ENCODE measurements around the gene ZNF606. TPM values are rescaled to one million over a fixed set of nuclear protein-coding genes. Genes with fewer than 3 reads are reported as not detected.

Gene ZNF606
- total RNA-seq, 2 experiments from 2014 or later, result 7.5 to 10.0 TPM

- ATAC-seq, result no peak
- Mint-ChIP-seq H3K27me3 (peaks cover 2% of the 10 kb centered on the region), H3K9me3 (peaks cover 26% of the 10 kb centered on the region), H3K27ac (peak overlapping the region; percentile 69), H3K4me1 (ENCODE audit: low read depth) (peaks cover 1% of the 10 kb centered on the region), H3K4me3 (no peak overlapping the region), H3K36me3 (ENCODE audit: low read depth) (no peaks in the 10 kb centered on the region)
- no peak for DNase-seq
- POLR2A ChIA-PET, result interaction anchor here (1.0 kb wide), 1 partner anchor 161 kb away, joined by 3 read pairs; no protein-coding TSS in a partner anchor
- no peak for TF ChIP-seq CTCF (IDR thresholded peaks at IDR 0.05)
- intact Hi-C loops (cut with micrococcal nuclease), result loop anchor here (5.0 kb wide), 1 partner anchor 135 kb away; no protein-coding TSS in a partner anchor
- CTCF ChIA-PET, result interaction anchor here (0.7 to 1.6 kb wide), 10 partner anchors 13 to 160 kb away, joined by 3 to 5 read pairs (median 3); partner anchors contain the start of gene ZNF135
Observed at GRCh38 chr19:58022283-58022660, 19.7 kb upstream of the ZNF606 start.

GRCh38 chr19:58021541-58022282 is 19.1 kb upstream of the ZNF606 start:
- H3K4me1 Mint-ChIP-seq (ENCODE audit: low read depth), result peaks cover 1% of the 10 kb centered on the region
- no peak overlapping the region for H3K27ac Mint-ChIP-seq
- DNase-seq (peak; percentile 81), ATAC-seq (peak; percentile 100)
- peak; percentile 67 for TF ChIP-seq CTCF (IDR thresholded peaks at IDR 0.05)
- peaks cover 26% of the 10 kb centered on the region for H3K9me3 Mint-ChIP-seq
- CTCF ChIA-PET, result interaction anchor here (0.7 to 1.6 kb wide), 10 partner anchors 13 to 160 kb away, joined by 3 to 5 read pairs (median 3); partner anchors contain the start of gene ZNF135
- no peaks in the 10 kb centered on the region for H3K36me3 Mint-ChIP-seq (ENCODE audit: low read depth)
- intact Hi-C loops (cut with micrococcal nuclease), result loop anchor here (5.0 kb wide), 1 partner anchor 136 kb away; no protein-coding TSS in a partner anchor
- peaks cover 4% of the 10 kb centered on the region for H3K27me3 Mint-ChIP-seq
- POLR2A ChIA-PET, result interaction anchor here (1.0 kb wide), 1 partner anchor 162 kb away, joined by 3 read pairs; no protein-coding TSS in a partner anchor
- no peak overlapping the region for H3K4me3 Mint-ChIP-seq

GRCh38 chr19:58020129-58020528 is 17.5 kb upstream of the ZNF606 start:
- CTCF ChIA-PET, result no interaction called here
- Mint-ChIP-seq H3K4me1 (ENCODE audit: low read depth) (peaks cover 1% of the 10 kb centered on the region), H3K9me3 (peaks cover 20% of the 10 kb centered on the region)

GRCh38 chr19:58014141-58014540 is 11.5 kb upstream of the ZNF606 start:
- H3K9me3 Mint-ChIP-seq, result peaks cover 34% of the 10 kb centered on the region
- H3K36me3 Mint-ChIP-seq (ENCODE audit: low read depth), result peaks cover 9% of the 10 kb centered on the region
- POLR2A ChIA-PET, result no interaction called here
- H3K4me1 Mint-ChIP-seq (ENCODE audit: low read depth), result peaks cover 4% of the 10 kb centered on the region
- ATAC-seq (no peak), DNase-seq (no peak)
- intact Hi-C loops (cut with micrococcal nuclease), result no loop called here
- no peak overlapping the region for H3K27ac Mint-ChIP-seq
- CTCF ChIA-PET, result no interaction called here
- no peak for TF ChIP-seq CTCF (IDR thresholded peaks at IDR 0.05)
- peaks cover 4% of the 10 kb centered on the region for H3K27me3 Mint-ChIP-seq
- no peak overlapping the region for H3K4me3 Mint-ChIP-seq

More at GRCh38 chr19:58020129-58020528, 17.5 kb upstream of the ZNF606 start:
- H3K36me3 Mint-ChIP-seq (ENCODE audit: low read depth), result no peaks in the 10 kb centered on the region
- DNase-seq (no peak), ATAC-seq (no peak)
- H3K27ac Mint-ChIP-seq, result no peak overlapping the region
- intact Hi-C loops (cut with micrococcal nuclease), result loop anchor here (5.0 kb wide), 1 partner anchor 137 kb away; no protein-coding TSS in a partner anchor
- TF ChIP-seq CTCF (IDR thresholded peaks at IDR 0.05), result no peak
- POLR2A ChIA-PET, result no interaction called here
- H3K4me3 Mint-ChIP-seq, result no peak overlapping the region
- H3K27me3 Mint-ChIP-seq, result peaks cover 4% of the 10 kb centered on the region

- CTCF ChIA-PET, result no interaction called here
- Mint-ChIP-seq H3K27ac (no peak overlapping the region), H3K36me3 (ENCODE audit: low read depth) (peaks cover 32% of the 10 kb centered on the region)
Observed at GRCh38 chr19:58010507-58010906, 7.9 kb upstream of the ZNF606 start.

More at GRCh38 chr19:58010507-58010906, 7.9 kb upstream of the ZNF606 start:
- POLR2A ChIA-PET, result no interaction called here
- peak overlapping the region; percentile 74 for H3K4me3 Mint-ChIP-seq
- intact Hi-C loops (cut with micrococcal nuclease), result no loop called here
- peaks cover 6% of the 10 kb centered on the region for H3K4me1 Mint-ChIP-seq (ENCODE audit: low read depth)
- DNase-seq, result no peak
- no peak for ATAC-seq
- TF ChIP-seq CTCF (IDR thresholded peaks at IDR 0.05), result no peak
- H3K9me3 Mint-ChIP-seq, result peaks cover 55% of the 10 kb centered on the region
- H3K27me3 Mint-ChIP-seq, result no peaks in the 10 kb centered on the region
